Stimulated activated CD8-positive, alpha-beta memory T cell treated with anti-CD3 and anti-CD28 coated beads, Interleukin-12 subunit alpha, Interleukin-12 subunit beta, amount 100 ng/mL, for 24 hours (primary cell): ENCODE results near the gene HIF1A.
"Not testable (repeated sequence)": the region's sequence is repeated elsewhere in the genome, so short reads cannot be mapped to it uniquely, and the experiment has no call there.

Experiments used
- DNase-seq: peaks from one replicate; pipeline ENCODE4 v3.0.0-alpha.2; 2020; ENCODE audit errors: extremely low read depth

HIF1A gene

DNA sequence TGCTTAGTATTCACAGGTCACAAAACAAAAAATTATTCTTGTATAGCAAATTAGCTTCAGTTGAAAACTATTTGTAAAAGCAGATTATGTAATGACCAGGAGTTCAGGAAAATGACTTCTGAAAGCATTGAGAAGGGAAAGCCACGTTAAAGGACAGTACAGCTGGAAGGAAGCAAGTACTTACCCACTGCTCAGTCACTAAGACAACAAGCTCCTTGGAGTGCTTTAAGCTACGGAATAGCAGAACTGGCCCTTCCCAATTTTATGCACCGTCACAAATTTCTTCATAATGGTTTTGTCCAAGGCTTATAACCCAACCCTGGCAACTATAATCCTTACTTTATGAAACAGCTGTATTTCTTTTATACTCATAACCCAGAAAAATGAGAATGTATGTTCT, 54.0 kb downstream of the HIF1A start:
- no peak for DNase-seq

- DNase-seq, result no peak
Observed at GRCh38 chr14:61749867-61750266, 54.6 kb downstream of the HIF1A start.

- peak; percentile 61 for DNase-seq
Observed at GRCh38 chr14:61750708-61751474, 55.6 kb downstream of the HIF1A start.

GRCh38 chr14:61751475-61751989, 56.2 kb downstream of the HIF1A start:
- DNase-seq, result no peak

- no peak for DNase-seq
Observed at GRCh38 chr14:61752626-61753025, 57.3 kb downstream of the HIF1A start.

DNA sequence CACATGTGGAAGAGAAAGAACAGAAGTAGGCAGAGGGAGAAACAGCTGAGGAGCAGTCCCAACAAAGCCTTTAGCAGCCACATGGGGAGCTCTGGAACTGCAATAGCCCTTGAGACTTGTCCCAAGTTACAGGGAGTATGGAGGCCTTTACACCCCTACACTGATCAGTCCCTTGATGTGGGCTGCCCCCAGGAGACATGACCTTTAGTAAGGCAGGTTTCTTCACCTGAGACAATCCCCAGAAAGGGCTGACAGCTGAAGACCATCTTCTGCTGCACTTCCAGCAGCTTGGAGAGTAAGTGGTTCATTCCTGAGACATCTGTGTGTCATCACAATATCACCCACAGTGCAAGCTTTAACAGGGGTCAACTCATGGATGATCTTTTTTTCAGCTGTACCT, 58.3 kb downstream of the HIF1A start:
- no peak for DNase-seq

DNA sequence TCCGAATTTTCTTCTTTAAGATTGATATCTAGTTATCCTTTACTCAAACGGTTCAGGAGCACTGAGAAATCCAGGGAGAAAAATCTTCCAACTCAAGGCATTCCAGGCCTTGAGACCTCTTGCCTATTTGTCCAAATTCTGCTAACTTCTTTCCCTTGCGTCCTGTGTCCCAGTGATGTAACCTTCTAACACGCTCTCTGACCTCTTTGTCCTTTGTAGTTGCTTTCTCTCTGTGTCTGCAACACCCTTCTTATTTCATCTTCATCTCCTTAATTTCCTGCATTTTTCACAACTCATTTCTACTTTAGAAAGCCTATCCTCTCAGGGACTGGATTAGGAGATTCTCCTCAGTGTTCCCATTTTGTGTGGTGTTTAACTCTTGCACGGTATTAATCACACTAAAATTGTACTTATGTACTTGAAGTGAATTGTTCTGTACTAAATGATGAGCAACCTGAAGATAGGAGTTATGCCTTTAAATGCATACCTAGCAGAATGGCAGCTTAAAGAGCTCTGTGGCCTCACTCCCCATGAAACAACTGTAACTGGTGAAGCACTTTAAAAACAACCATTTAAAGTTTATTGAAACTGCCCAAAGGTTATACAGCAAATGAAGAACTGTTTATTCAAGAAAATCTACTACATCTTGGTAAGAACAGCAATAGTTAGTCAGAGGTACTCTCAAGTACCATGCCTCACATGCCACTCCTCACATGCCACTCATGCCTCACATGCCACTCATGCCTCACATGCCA, 59.5 kb downstream of the HIF1A start:
- DNase-seq, result no peak

- not testable (repeated sequence) for DNase-seq
Observed at GRCh38 chr14:61755382-61755742, 60.0 kb downstream of the HIF1A start.

- DNase-seq, result no peak
Observed at GRCh38 chr14:61756135-61756534, 60.8 kb downstream of the HIF1A start.

- DNase-seq, result no peak
Observed at GRCh38 chr14:61759878-61760277, 64.6 kb downstream of the HIF1A start.

- DNase-seq, result no peak
Observed at GRCh38 chr14:61761557-61761956, 66.2 kb downstream of the HIF1A start.

- DNase-seq, result peak; percentile 95
Observed at GRCh38 chr14:61761959-61762786, 66.9 kb downstream of the HIF1A start, which contains the start of gene SNAPC1. SNAPC1 (plus strand) TSS chr14:61762420; CDS start chr14:61762461, 41 bp downstream.

- DNase-seq, result no peak
Observed at GRCh38 chr14:61764342-61765122, 69.2 kb downstream of the HIF1A start.

GRCh38 chr14:61765225-61765943, 70.1 kb downstream of the HIF1A start:
- no peak for DNase-seq

DNA sequence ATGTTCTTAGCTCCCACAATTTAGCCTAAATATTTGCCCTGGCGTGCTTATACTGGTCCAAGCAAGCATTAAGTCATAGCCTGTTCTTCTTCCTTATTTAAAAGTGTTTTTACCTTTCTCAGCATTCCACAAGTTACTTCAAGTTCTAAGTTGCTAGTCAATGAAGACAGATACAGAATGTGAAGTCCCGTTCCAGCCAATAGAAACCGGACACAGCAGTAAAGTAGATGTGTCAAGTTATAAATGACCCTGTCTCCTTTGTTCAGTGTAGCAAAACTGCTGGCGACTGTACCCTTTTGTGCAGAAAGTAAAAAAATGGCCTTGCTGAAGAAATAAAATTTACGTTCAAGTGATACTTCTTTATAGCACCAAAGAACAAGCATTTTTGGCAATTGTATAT, 70.8 kb downstream of the HIF1A start:
- DNase-seq, result no peak

GRCh38 chr14:61768240-61768639, 72.9 kb downstream of the HIF1A start:
- DNase-seq, result no peak

DNA sequence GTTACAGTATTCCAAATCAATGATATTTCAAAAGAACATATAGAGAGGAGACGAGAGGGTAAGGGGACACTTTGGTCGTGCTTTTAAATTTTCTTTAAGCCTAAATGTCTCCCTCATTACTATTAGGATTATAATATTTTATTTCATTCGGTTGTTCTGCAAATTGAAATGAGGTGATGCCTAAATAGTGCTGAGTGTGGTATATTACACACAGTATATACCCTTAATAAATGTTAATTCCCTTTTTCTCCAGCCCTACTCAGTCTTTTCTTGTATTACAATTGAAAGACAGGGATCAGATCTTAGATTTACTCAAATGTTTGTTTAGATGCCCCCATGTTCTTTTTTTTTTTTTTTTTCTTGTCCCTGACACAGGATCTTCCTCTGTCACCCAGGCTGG, 74.6 kb downstream of the HIF1A start:
- DNase-seq, result no peak

GRCh38 chr14:61774861-61775260, 79.5 kb downstream of the HIF1A start:
- no peak for DNase-seq

DNA sequence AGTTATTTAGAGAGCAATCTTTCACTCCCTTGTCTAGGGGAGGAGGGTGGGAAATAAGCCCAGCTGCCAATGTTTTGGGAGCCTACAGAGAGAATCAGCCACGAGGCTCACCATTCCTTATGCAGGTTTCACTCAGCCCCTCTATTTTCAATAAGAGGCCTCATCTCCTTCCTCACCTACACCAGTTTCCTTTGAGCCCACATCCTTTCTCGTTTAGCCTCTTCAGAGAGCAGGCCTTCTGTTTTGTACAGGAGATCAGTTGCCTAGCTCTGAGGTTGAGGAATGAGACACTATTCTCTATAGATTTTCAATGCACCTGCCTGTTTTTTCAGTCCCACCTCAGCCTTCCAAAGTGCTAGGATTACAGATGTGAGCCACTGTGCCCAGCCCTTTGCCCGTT, 84.8 kb downstream of the HIF1A start:
- DNase-seq, result no peak

DNA sequence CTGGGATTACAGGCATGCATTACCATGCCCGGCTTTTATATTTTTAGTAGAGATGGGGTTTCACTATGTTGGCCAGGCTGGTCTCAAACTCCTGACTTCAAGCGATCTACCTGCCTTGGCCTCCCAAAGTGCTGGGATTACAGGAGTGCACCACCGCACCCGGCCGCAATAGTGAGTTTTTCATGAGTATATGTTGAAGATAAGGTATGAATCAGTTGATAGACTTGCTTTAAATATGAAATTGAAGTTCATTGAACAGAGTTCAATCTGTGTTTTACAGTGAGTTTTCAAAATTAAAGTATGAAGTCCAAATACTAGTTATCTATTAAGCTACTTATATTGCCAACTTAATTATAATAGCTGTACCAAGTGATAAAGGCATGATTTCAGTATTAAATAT, 102.0 kb downstream of the HIF1A start:
- no peak for DNase-seq
